NCI-H2227 (cell line): ENCODE data around the gene FMN1.

Experiments used
- DNase-seq: peaks from one replicate; lab custom pipeline; 2025; ENCODE audit not compliant: unreplicated experiment; lab: John Stamatoyannopoulos, UW

The FMN1 gene

DNA sequence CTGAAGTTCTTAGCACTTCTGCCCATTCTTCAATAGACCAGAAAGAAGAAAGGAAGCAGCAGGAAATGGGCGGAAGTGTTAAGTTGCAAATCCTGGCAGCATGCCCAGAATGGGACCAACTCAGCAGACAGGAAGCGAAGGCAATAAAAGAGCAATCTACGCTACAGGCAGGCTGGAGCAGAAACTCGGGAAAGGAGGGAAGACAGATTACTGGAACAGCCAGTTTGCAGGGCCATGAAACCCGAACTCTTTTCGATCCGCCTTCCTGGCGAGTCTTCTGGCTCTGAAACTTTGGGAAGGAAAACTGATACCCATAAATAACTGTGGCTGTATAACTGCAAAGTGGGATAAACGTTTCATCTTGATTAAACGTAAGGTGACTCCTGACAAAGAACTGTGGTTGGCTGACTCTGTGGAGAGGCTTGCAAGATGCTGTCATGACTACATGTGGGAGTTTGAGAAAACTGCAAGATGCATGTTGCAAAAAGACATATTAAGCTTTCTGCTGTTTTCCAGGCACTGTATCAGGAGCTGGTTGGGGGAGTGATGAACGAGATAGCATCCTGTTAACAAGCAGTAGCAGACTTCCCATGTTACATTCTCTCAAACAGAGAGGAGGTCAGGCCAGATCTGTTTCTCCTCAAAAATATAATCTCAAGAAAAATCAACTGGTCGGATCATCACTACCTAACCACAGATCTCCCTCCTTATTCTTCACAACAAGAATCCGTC lies 67.8 kb downstream of the FMN1 start:
- DNase-seq, result peak; percentile 88

DNA sequence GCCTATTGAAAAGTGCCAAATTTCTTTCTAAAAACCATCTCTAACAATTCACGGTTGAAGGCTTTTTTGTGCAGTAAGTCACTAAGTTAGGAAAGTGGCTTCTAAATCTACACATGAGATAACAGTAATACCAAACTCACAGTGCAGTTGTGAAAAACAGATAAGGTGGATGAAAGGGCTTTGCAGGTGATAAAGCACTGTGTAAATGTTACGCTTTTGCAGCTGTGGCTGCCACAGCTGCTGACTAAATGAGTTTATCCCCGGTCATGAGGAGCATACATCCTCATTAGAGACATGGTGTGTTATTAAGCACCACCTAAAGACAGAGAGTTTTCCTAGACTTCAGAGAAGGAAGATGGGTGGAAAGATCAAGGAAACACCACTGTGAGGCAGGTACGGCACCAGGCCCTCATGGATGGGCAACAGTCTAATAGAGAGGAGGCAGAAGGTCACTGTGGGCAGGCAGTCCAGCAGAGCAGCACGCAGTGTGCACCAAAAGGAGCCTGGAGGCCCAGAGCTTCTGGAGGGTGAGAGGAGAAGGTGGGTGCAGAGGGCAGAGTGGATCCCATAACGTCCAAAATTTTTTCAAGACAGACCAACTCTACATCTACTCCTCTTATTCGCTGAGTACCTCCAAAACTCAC lies 68.5 kb downstream of the FMN1 start:
- no peak for DNase-seq

DNA sequence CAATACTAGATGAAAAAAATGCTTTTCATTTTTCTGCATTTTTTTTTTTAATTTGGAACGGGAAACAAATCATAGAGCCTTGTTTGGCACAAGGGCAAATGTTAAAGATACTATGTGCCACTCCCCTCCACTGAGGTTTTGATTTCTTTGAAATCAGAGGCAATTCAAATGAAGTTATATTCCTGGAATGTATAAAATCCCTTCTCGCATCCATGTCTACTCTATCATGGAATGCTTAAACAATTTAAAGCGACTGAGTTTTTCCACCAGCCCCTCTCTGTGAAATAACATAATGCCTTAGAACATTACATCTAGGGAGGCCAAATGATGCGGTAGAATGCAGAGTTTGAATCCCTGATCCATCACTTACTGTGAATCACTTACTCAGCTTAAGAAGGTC lies 69.7 kb downstream of the FMN1 start:
- DNase-seq, result no peak

DNA sequence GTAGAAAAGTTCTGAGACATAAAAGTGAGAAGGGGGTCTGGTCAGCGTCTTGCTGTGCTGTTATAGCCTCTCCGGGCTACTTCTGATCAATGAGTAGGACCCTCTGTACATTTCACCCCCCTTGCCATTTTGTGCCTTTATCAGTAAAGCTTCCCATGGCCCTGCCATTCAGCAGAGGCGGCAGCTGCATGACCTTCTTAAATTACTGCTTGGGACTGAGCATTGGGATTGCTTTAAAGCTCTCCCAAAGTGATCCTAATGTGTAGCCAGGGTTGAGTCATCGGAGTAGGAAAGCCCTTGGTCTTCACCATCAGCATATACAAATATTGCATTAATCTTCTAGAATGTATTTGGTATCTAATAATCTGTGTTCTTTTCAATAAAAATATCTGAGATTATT lies 70.2 kb downstream of the FMN1 start:
- no peak for DNase-seq

DNA sequence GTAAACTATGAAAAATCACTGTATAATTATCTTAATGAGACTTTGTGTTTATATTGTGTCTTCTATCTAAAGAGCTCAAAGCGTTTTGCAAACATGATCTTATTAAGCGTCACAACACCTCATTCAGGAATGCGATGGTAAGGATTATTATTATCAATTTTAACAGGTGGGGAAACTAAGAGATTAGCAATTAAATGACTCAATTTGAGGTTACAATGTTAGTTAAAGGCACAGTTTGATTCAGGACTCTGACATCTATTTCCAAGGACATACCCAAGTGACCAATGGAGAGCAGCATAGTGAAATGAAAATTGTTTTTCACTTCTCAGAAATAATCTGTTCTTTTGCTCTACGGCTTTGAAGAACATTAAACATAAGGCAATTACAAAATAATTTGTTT lies 74.6 kb downstream of the FMN1 start:
- no peak for DNase-seq

DNA sequence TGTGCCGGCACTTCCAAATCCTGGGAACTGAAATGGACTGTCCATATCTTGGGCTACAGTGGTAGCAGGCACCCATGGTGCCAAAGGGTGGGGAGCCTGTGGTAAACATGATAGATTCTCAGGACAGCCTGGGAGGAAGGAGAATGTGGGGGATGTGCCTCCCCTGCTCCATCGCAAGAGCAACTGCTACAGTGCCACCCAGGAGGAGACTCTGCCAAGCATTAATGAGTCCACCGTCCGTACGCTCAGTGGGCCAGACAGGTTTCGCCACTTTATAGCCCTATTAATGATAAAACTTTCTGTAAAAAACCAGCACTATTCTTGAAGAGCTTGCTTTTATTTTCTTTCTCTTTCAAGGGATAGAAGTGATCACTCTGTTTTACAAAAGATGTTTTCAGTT lies 75.2 kb downstream of the FMN1 start:
- no peak for DNase-seq

DNA sequence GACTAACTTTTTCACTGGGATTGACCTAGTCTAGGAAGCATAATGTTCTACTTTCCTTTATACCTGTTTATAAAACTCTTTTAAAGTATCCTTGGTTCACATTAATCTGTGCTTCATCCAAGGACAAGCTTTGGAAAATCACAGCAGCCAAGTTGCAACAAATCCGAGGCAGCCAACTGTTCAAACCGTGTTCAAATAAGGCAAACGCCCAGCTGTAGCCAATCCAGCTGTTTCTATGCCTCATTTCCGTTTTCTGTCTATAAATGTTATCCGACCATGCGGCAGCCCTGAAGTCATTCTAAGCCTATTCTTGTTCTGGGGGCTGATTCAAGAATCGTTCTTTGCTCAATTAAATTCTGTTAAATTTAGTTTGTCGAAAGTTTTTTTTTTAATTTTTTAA lies 78.3 kb downstream of the FMN1 start:
- no peak for DNase-seq

DNA sequence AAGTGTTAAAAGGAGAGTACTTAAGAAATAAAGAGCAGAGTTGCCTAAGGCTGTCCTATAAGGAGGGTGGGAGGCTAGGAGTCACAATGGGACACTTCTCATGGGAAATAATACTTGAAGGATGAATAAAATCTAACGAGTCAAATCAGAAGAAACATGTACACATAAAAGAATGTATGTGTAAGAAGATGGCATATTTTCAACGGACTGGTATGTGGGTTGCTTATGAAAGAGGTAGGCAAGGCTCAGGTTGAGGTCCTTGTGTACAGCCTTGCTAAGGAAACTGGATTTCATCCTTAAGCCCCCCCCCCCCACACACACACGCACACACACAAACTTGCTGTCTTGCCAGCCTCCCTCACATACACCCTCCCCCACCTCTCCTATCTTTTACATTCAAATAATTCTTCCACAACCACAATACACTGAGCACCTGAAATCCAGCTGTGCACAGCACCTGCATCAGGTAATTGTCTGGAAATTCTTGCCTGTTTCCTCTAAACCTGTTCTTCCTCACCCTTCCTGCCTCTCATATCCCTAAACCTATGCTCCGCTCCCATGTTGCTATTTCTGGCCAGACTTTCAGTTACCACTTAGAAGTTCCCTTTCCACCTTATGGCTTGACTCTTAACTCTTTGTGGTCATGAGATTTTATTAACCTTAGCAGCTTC lies 79.2 kb downstream of the FMN1 start:
- no peak for DNase-seq

DNA sequence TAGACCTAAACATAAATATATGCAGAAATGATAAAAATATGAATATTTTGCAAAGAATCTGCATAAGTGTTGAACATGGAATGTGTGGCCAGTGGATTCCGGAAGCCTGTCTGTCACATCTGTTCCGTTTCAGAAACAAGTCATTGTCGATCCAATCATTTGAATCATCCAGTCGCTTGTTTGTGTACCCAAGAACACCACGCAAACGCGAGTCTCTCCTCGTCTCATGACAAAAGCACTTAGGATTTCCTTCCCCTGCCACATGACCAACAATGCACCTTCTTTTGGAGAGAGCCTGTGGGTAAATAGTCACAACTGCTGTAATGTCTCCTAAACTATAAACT lies 80.2 kb downstream of the FMN1 start:
- DNase-seq, result no peak

DNA sequence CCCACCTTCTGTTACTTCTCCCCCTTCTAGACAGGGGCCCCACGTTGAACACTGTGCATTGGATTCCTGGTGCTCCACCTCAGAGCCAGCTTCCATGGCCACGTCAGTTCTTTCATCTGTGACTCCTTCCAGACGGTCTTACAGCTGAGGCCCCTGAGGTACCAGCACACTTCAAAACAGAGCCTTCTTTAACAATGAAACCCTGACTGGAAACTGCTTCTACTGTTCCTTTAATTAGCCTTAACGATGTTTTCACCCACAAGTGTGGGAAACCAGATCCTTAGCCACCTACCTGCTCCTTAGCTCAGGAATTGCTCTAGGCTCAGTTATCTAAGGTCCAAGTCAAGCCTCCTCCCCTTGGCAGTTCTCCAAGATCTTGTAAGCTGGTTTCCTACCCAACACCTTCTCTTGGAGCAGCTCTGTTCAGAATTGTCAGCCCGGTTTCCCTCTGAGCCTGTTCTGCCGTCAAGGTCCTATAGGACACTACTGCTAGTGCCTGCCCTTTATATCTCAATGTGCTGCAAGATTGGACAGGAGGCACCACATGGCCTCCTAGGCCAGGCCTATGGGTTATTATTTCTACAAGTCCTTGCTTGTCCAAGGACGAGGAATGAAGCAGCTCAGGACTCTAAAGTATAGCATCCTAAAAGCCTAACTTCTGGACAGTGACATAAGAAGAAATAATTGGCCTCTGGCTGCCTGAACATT lies 80.7 kb downstream of the FMN1 start:
- no peak for DNase-seq

DNA sequence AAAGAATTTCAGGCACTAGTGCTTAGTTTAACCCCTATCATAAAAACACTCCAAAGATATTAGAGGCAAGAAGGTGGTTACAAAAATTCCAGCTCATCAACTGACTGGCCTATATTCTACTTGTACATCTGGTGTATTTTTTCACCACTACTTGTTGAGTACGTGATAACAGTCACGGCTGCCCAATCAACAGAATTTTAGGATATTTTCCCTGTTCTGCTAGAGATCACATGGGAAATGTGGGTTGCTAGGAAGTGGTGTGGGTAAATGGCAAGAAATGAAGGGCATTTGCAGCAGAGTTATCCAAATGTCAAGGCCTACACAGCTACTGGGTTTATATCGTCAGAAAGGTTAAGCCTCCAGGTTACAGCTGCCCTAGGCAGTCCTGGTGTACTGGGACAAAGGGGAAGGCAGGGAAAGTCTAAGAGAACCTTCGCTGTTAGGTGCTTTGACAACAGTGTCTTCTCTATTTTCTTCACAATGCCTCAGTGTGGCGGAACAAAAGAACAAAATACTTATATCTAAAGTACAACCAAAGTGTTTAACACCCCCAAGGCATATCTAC lies 81.9 kb downstream of the FMN1 start:
- no peak for DNase-seq

DNA sequence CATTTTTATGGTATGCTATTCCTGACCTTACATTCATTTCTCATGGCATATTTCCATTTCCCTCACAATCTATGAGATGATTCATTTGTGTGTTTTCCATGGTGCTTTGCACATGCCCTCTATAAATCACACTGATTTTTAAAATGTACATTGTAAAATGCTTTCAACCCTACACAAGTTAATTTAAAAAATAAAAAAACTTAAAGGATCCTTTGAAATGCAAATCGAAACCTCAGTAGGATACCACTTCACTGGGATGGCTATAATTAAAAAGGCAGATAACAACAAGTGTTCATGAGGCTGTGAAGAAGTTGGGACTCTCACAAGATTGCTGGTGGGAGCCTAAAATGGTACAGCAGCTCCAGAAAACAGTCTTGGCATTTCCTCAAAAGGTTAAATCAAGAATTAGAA lies 83.5 kb downstream of the FMN1 start:
- DNase-seq, result no peak

DNA sequence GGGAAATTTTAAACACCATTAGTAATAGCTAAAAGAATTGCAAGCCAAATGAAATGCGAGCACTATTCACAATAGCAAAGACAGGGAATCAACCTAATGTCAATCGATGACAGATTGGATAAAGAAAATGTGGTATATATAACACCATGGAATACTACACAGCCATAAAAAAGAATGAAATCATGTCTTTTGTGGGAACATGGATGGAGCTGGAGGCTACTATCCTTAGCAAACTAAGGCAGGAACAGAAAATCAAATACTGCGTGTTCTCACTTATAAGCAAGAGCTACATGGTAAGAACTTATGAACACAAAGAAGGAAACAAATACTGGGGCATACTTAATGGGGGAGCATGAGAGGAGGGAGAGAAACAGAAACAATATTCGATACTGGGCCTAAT lies 85.2 kb downstream of the FMN1 start:
- DNase-seq, result no peak

DNA sequence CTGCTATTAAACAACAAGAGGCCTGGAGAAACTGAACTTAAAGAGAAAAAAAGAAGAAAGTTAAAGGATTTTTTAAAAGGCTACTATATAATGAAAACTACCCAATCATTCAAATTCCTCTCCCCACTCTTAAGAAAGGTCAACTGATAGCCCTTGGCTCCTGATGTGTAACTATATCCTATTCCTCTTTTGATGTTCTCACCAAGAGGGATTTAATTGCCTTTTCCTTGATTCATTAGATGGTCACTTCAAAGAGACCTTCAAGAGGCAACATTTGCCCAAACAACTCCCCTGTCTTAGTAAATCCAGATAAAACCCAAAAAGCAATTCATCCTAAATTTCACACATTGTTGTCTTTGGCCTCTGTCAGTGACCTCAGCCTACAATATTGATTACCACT lies 86.0 kb downstream of the FMN1 start:
- no peak for DNase-seq

DNA sequence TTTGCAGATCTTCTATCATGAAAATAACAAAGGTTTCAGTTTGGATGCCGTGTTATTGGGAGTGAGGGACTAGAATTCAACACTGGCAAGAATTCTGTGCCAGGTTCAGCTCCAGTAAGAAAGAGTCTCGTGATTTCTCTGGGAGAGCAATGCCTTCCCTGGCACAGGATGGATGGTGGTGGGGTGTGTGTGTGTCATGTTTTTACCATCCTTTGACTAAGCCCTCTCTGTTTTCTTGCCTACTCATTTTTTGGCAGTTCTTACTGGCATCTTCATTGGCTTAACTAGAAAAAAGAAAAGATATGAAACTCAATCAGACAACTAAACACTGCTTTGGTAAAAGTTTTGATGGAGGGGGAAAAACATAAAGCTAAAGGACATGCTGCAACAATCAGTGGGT lies 86.6 kb downstream of the FMN1 start:
- DNase-seq, result no peak

DNA sequence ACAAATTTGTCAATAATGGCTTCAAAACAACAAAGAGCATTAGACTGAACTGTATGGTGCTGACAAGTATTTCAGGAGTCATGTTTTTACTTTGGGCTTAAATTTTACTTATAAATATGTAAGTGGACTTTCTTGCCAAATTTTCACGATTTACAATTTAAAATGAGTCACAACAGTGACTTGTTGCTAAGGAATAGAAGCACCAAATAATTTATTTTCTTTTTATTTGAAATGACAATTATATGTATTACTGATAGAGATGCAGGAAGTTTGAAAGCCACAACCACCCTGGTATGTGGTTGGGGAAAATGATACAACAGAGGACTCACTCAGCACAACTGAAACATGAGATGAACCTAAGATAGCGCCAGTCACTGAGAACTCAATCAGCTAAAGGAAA lies 90.3 kb downstream of the FMN1 start:
- DNase-seq, result no peak

DNA sequence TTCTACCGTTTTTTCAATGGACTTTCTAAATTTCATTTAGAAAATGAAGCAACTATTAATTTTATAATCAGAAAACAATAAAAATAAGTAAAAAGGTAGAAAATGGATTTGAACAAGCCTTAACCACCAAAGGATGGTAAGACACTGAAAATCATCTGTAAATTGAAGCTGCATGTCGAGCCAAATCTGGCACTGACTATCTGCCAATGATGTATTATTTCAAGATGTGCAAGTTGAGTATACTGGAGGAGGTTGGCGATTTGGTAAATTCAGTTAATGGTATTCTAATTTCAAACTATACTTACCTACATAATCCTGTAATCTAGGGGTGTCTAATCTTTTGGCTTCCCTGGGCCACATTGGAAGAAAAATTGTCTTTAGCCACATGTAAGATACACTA lies 93.5 kb downstream of the FMN1 start:
- no peak for DNase-seq

DNA sequence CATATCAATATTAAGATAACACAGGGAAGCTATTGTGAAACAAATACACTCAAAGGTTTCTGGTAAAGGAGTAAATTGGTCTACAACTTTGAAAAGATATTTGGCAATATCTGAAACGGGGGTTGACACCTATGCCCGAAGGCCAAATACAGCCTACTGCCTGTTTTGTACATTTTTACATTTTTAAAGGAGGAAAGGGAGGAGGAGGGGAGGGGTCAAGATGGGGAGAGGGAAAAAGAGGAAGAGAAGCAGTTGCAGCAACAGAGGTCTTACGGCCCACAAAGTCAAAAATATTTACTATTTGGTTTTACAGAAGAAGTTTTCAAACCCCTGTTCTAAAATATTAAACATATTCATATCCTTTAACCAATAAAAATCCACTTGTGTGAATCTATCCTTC lies 94.2 kb downstream of the FMN1 start:
- DNase-seq, result no peak

DNA sequence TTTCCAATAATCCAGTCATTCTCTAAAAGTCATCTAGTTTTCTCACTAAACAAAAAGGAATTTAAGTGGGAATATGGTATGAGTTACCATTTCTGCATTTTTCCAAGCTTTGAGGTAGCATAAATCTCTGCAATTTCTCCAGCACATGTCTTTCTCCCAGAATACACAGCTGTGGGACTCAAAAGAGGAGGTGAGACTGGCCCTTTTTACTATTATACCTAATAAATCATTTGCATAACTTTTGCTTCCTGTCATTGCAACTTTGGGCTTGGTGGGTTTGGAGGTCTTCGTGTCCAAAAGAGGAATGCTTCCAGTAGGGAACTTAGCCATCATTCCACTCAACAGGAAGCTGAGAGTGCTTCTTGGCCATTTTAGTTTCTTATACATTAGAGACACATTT lies 94.8 kb downstream of the FMN1 start:
- DNase-seq, result no peak

DNA sequence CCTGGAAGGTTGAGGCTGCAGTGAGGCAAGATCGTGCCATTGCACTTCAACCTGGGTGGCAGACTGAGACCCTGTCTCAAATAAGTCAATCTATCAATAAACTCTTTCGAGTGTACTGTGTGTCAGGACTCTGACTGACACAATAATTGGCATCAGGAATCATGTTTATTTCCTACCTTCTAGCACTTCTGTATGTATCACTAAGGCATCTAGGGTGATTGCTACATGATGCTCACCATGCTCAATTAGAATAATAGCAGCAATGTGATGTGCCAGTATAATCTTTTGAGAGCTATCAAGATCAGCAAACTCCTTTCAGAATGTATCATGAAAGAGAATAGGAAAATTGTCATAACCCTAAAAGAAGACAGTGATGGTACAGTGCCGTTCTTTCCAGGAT lies 95.3 kb downstream of the FMN1 start:
- no peak for DNase-seq
